ENCODE measurements around the gene JARID2. TPM values are rescaled to one million over a fixed set of nuclear protein-coding genes. Genes with fewer than 3 reads are reported as not detected.

Gene JARID2
- total RNA-seq, 1 donor from 2014 or later, result 24.2 TPM

GRCh38 chr6:15436451-15436850 is 190.6 kb downstream of the JARID2 start:
- H3K27ac ChIP-seq (ENCODE audit: low read depth, low read length), result no peak overlapping the region
- no peak overlapping the region for H2AFZ ChIP-seq (ENCODE audit: low read depth, low read length)
- DNase-seq (ENCODE audit: low read depth), result no peak
- Mint-ChIP-seq H3K4me1 (ENCODE audit: low read depth, unreplicated experiment) (peaks cover 67% of the 10 kb centered on the region), H3K27ac (ENCODE audit: unreplicated experiment) (no peak overlapping the region), H3K36me3 (ENCODE audit: low read depth, unreplicated experiment) (peaks cover 12% of the 10 kb centered on the region), H3K27me3 (ENCODE audit: low read depth, unreplicated experiment) (no peaks in the 10 kb centered on the region), H3K9me3 (ENCODE audit: unreplicated experiment) (no peaks in the 10 kb centered on the region), H3K4me3 (ENCODE audit: unreplicated experiment) (no peak overlapping the region)
- H3K9me3 ChIP-seq (ENCODE audit: insufficient read depth, low read depth, low read length), result no peaks in the 10 kb centered on the region
- TF ChIP-seq, protein P1, sequence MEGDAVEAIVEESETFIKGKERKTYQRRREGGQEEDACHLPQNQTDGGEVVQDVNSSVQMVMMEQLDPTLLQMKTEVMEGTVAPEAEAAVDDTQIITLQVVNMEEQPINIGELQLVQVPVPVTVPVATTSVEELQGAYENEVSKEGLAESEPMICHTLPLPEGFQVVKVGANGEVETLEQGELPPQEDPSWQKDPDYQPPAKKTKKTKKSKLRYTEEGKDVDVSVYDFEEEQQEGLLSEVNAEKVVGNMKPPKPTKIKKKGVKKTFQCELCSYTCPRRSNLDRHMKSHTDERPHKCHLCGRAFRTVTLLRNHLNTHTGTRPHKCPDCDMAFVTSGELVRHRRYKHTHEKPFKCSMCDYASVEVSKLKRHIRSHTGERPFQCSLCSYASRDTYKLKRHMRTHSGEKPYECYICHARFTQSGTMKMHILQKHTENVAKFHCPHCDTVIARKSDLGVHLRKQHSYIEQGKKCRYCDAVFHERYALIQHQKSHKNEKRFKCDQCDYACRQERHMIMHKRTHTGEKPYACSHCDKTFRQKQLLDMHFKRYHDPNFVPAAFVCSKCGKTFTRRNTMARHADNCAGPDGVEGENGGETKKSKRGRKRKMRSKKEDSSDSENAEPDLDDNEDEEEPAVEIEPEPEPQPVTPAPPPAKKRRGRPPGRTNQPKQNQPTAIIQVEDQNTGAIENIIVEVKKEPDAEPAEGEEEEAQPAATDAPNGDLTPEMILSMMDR (IDR thresholded peaks at IDR 0.05; ENCODE audit: insufficient read depth, low read depth, low read length), result no peak
- TF ChIP-seq EZH2 (IDR thresholded peaks at IDR 0.05; ENCODE audit: insufficient read depth, low read length), result no peak
- no peak overlapping the region for H3K9ac ChIP-seq (ENCODE audit: low read length)
- no peaks in the 10 kb centered on the region for H3K27me3 ChIP-seq (ENCODE audit: insufficient read depth, low read length)
- peaks cover 25% of the 10 kb centered on the region for H3K4me1 ChIP-seq (ENCODE audit: insufficient read depth, low read length)
- H3K4me2 ChIP-seq (ENCODE audit: low read length), result no peak overlapping the region
- no peaks in the 10 kb centered on the region for H3K36me3 ChIP-seq (ENCODE audit: insufficient read depth, low read length)
- no peak overlapping the region for H3K4me3 ChIP-seq (ENCODE audit: insufficient read depth, low read depth, low read length)
- peaks cover 94% of the 10 kb centered on the region for H3K79me2 ChIP-seq (ENCODE audit: insufficient read depth, low read length)
- peaks cover 97% of the 10 kb centered on the region for H4K20me1 ChIP-seq (ENCODE audit: insufficient read depth, low read length)
- no peak for FAIRE-seq

DNA sequence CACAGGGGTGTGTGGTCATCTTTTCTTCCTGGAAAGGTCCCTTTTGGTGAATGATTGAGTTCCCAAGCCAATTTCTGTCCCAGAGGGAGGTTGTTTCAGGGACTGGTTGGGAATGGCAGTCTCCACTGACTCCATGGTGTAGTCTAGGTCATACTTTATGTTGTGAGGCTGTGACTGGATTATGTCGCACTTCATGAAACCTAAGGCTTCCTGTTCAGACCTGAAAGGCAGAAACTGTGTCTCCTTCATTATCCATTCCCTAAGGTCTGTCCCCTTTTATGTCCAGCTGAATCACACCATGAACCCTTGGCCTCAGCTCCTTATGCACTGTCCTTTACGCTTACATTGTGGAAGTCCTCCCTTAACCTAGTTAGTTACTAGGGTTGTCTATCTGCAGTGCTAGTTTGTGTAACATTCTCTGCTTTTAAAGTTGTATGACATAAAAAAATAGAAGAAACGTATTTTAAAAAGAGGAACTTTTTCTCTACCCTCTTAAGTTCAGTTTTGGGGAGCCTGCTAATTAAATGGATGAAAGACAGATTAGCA is 191.3 kb downstream of the JARID2 start:
- FAIRE-seq (no peak), DNase-seq (ENCODE audit: low read depth) (no peak)
- peaks cover 60% of the 10 kb centered on the region for H3K4me1 Mint-ChIP-seq (ENCODE audit: low read depth, unreplicated experiment)
- peaks cover 12% of the 10 kb centered on the region for H3K36me3 Mint-ChIP-seq (ENCODE audit: low read depth, unreplicated experiment)
- H3K4me1 ChIP-seq (ENCODE audit: insufficient read depth, low read length), result peaks cover 19% of the 10 kb centered on the region
- H3K4me2 ChIP-seq (ENCODE audit: low read length), result no peak overlapping the region
- H3K4me3 Mint-ChIP-seq (ENCODE audit: unreplicated experiment), result no peak overlapping the region
- no peaks in the 10 kb centered on the region for H3K36me3 ChIP-seq (ENCODE audit: insufficient read depth, low read length)
- H4K20me1 ChIP-seq (ENCODE audit: insufficient read depth, low read length), result peaks cover 95% of the 10 kb centered on the region
- H2AFZ ChIP-seq (ENCODE audit: low read depth, low read length), result no peak overlapping the region
- H3K27ac Mint-ChIP-seq (ENCODE audit: unreplicated experiment), result no peak overlapping the region
- H3K79me2 ChIP-seq (ENCODE audit: insufficient read depth, low read length), result peaks cover 94% of the 10 kb centered on the region
- H3K27me3 ChIP-seq (ENCODE audit: insufficient read depth, low read length), result no peaks in the 10 kb centered on the region
- no peak overlapping the region for H3K9ac ChIP-seq (ENCODE audit: low read length)
- H3K4me3 ChIP-seq (ENCODE audit: insufficient read depth, low read depth, low read length), result no peak overlapping the region
- H3K9me3 Mint-ChIP-seq (ENCODE audit: unreplicated experiment), result no peaks in the 10 kb centered on the region
- H3K9me3 ChIP-seq (ENCODE audit: insufficient read depth, low read depth, low read length), result no peaks in the 10 kb centered on the region
- no peak for TF ChIP-seq EZH2 (IDR thresholded peaks at IDR 0.05; ENCODE audit: insufficient read depth, low read length)
- TF ChIP-seq, protein P1 (IDR thresholded peaks at IDR 0.05; ENCODE audit: insufficient read depth, low read depth, low read length), result no peak
- no peak overlapping the region for H3K27ac ChIP-seq (ENCODE audit: low read depth, low read length)
- H3K27me3 Mint-ChIP-seq (ENCODE audit: low read depth, unreplicated experiment), result no peaks in the 10 kb centered on the region

- peaks cover 90% of the 10 kb centered on the region for H4K20me1 ChIP-seq (ENCODE audit: insufficient read depth, low read length)
- no peak overlapping the region for H3K27ac ChIP-seq (ENCODE audit: low read depth, low read length)
- peaks cover 86% of the 10 kb centered on the region for H3K79me2 ChIP-seq (ENCODE audit: insufficient read depth, low read length)
Observed at GRCh38 chr6:15439410-15440025, 193.6 kb downstream of the JARID2 start.

More at GRCh38 chr6:15439410-15440025, 193.6 kb downstream of the JARID2 start:
- peak overlapping the region; percentile 10 for H3K4me3 Mint-ChIP-seq (ENCODE audit: unreplicated experiment)
- FAIRE-seq, result no peak
- TF ChIP-seq, protein P1 (IDR thresholded peaks at IDR 0.05; ENCODE audit: insufficient read depth, low read depth, low read length), result no peak
- TF ChIP-seq EZH2 (IDR thresholded peaks at IDR 0.05; ENCODE audit: insufficient read depth, low read length), result no peak
- Histone ChIP-seq H3K27me3 (ENCODE audit: insufficient read depth, low read length) (no peaks in the 10 kb centered on the region), H3K36me3 (ENCODE audit: insufficient read depth, low read length) (no peaks in the 10 kb centered on the region), H3K4me2 (ENCODE audit: low read length) (peak overlapping the region; percentile 32), H3K9ac (ENCODE audit: low read length) (no peak overlapping the region), H3K4me1 (ENCODE audit: insufficient read depth, low read length) (peaks cover 33% of the 10 kb centered on the region), H3K4me3 (ENCODE audit: insufficient read depth, low read depth, low read length) (no peak overlapping the region), H2AFZ (ENCODE audit: low read depth, low read length) (no peak overlapping the region), H3K9me3 (ENCODE audit: insufficient read depth, low read depth, low read length) (no peaks in the 10 kb centered on the region)
- no peaks in the 10 kb centered on the region for H3K9me3 Mint-ChIP-seq (ENCODE audit: unreplicated experiment)
- H3K27ac Mint-ChIP-seq (ENCODE audit: unreplicated experiment), result peak overlapping the region; percentile 55
- H3K27me3 Mint-ChIP-seq (ENCODE audit: low read depth, unreplicated experiment), result no peaks in the 10 kb centered on the region
- peaks cover 12% of the 10 kb centered on the region for H3K36me3 Mint-ChIP-seq (ENCODE audit: low read depth, unreplicated experiment)
- peak; percentile 52 for DNase-seq (ENCODE audit: low read depth)
- peaks cover 57% of the 10 kb centered on the region for H3K4me1 Mint-ChIP-seq (ENCODE audit: low read depth, unreplicated experiment)
